ENCODE results near the gene PLEKHA6. TPM values are rescaled to one million over a fixed set of nuclear protein-coding genes. Genes with fewer than 3 reads are reported as not detected.
A peak's percentile ranks its signal among the peaks of the same experiment; 100 is the strongest.

PLEKHA6 gene
- total and polyA plus RNA-seq, 2 of the 4 experiments (the other 2 are of a cell fraction): 8.2 to 19.9 TPM

- DNase-seq: no peak
- Histone ChIP-seq H3K4me1 (ENCODE audit: control insufficient read depth, insufficient read depth, low read length) (peaks cover 15% of the 10 kb centered on the region), H2AFZ (replicated peaks; ENCODE audit: low read length, poor library complexity) (no peak overlapping the region), H3K14ac (replicated peaks; ENCODE audit: low read depth, low read length) (no peak overlapping the region), H2BK120ac (ENCODE audit: low read depth, low read length) (no peak overlapping the region; the same call in 1 of the 2 replicates), H2AK5ac (ENCODE audit: low read depth, low read length) (peak overlapping the region; percentile 12; the same call in 1 of the 2 replicates), H3K4ac (ENCODE audit: low read depth, low read length) (peak overlapping the region; percentile 19; the same call in 1 of the 2 replicates), H2AK9ac (replicated peaks; ENCODE audit: low read depth, low read length, poor library complexity) (no peak overlapping the region), H3K9ac (ENCODE audit: low read depth, low read length) (no peak overlapping the region), H2BK15ac (ENCODE audit: low read depth, low read length) (no peak overlapping the region), H3K27me3 (ENCODE audit: control insufficient read depth, insufficient read depth, low read length) (no peaks in the 10 kb centered on the region), H4K91ac (ENCODE audit: insufficient read depth, low read depth, low read length) (peak overlapping the region; percentile 8; the same call in 1 of the 2 replicates), H3K36me3 (ENCODE audit: control insufficient read depth, insufficient read depth, low read length) (no peaks in the 10 kb centered on the region), H4K5ac (ENCODE audit: low read depth, low read length) (no peak overlapping the region), H4K8ac (ENCODE audit: low read depth in 2 of 2, low read length in 2 of 2) (no peak overlapping the region), H3K27ac (ENCODE audit: insufficient read depth, low read length) (no peak overlapping the region), H3K18ac (ENCODE audit: low read depth, low read length) (no peak overlapping the region), H3K56ac (ENCODE audit: extremely low read depth, insufficient read depth, low read length) (no peak overlapping the region), H3K4me3 (ENCODE audit: insufficient read depth, low read depth, low read length) (no peak overlapping the region), H2BK5ac (ENCODE audit: low read depth, low read length, poor library complexity, severe bottlenecking) (no peak overlapping the region), H2BK20ac (ENCODE audit: low read depth, low read length) (no peak overlapping the region), H3K23ac (ENCODE audit: low read depth, low read length) (no peak overlapping the region; the same call in 1 of the 2 replicates), H3K9me1 (ENCODE audit: insufficient read depth, low read length) (peaks cover 11% of the 10 kb centered on the region), H4K20me1 (ENCODE audit: insufficient read depth, low read length) (no peaks in the 10 kb centered on the region), H3K9me3 (ENCODE audit: control insufficient read depth, insufficient read depth, low read length) (no peaks in the 10 kb centered on the region), H3K4me2 (ENCODE audit: low read depth, low read length) (no peak overlapping the region), H3K79me1 (ENCODE audit: low read depth in 1 of 2, low read length in 2 of 2) (peaks cover 0 to 28% of the 10 kb centered on the region in 2 experiments; a peak in 2 of 4 replicates)
- TF ChIP-seq FOS (IDR thresholded peaks at IDR 0.05; ENCODE audit: low read depth, low read length) (no peak), MAZ (IDR thresholded peaks at IDR 0.05; ENCODE audit: borderline replicate concordance, low read depth, low read length) (no peak), ELK1 (IDR thresholded peaks at IDR 0.05; ENCODE audit: borderline replicate concordance, low read depth, low read length) (no peak), RFX5 (IDR thresholded peaks at IDR 0.05; ENCODE audit: low read depth, low read length) (no peak), CTCF (conservative IDR thresholded peaks at IDR 0.05; ENCODE audit: low read depth, low read length) (no peak), CHD1 (IDR thresholded peaks at IDR 0.05; ENCODE audit: low read depth, low read length) (no peak)
- ChIA-PET POLR2A (ENCODE audit: unreplicated experiment) (no interaction called here), CTCF (interaction anchor here (1.3 kb wide), 1 partner anchor 58 kb away, joined by 3 read pairs; the partner anchor contains the start of gene PLEKHA6)
- in situ Hi-C loops (cut with MboI; ENCODE audit: low sequenced_read_pairs) (no loop called here), intact Hi-C loops (cut with micrococcal nuclease) (no loop called here), dilution Hi-C loops (cut with HindIII; ENCODE audit: low sequenced_read_pairs, unreplicated experiment) (no loop called here)
- WGBS, 2 experiments (ENCODE audit: extremely low coverage in 2 of 2, insufficient read length in 1 of 2): no CpG with 5 or more reads among the region's 7 CpGs
- no TSS peak for BruUV-seq (replicated peaks)
- no peak for ATAC-seq (ENCODE audit: low read depth)
These were observed 58.4 kb downstream of the PLEKHA6 start for GRCh38 chr1:204301171-204301957.

All from IMR-90 (cell line).